ENCODE measurements around the gene CFAP57.
A peak's percentile ranks its signal among the peaks of the same experiment; 100 is the strongest.
"Not testable (repeated sequence)": the region's sequence is repeated elsewhere in the genome, so short reads cannot be mapped to it uniquely, and the experiment has no call there.

CFAP57 gene

GRCh38 chr1:43171876-43172526 is at the start of gene CFAP57, which contains the start of gene EBNA1BP2:
Gene CFAP57 (plus strand): TSS chr1:43172330. CDS start chr1:43172754, 424 bp downstream.
Gene EBNA1BP2 (minus strand): TSS chr1:43172290. CDS start chr1:43172118, 172 bp downstream.
- peak; percentile 97 for DNase-seq

- DNase-seq: no peak
Observed at GRCh38 chr1:43123031-43123430, 49.1 kb upstream of the CFAP57 start.

GRCh38 chr1:43128816-43129215 is 43.3 kb upstream of the CFAP57 start:
- no peak for DNase-seq

GRCh38 chr1:43129426-43129825 is 42.7 kb upstream of the CFAP57 start:
- no peak for DNase-seq

- DNase-seq: no peak
Observed at GRCh38 chr1:43134068-43134467, 38.1 kb upstream of the CFAP57 start.

- no peak for DNase-seq
Observed at GRCh38 chr1:43134640-43135039, 37.5 kb upstream of the CFAP57 start.

- no peak for DNase-seq
Observed at GRCh38 chr1:43135857-43136781, 36.0 kb upstream of the CFAP57 start.

- DNase-seq: no peak
Observed at GRCh38 chr1:43137445-43138052, 34.6 kb upstream of the CFAP57 start.

- DNase-seq: not testable (repeated sequence)
Observed at GRCh38 chr1:43139295-43139694, 32.8 kb upstream of the CFAP57 start.

GRCh38 chr1:43140010-43140409 is 32.1 kb upstream of the CFAP57 start:
- DNase-seq: no peak

GRCh38 chr1:43140583-43140982 is 31.5 kb upstream of the CFAP57 start:
- DNase-seq: no peak

GRCh38 chr1:43143441-43143888 is 28.7 kb upstream of the CFAP57 start:
- DNase-seq: no peak

- no peak for DNase-seq
Observed at GRCh38 chr1:43144237-43144636, 27.9 kb upstream of the CFAP57 start.

- DNase-seq: peak; percentile 71
Observed at GRCh38 chr1:43147625-43148327, 24.4 kb upstream of the CFAP57 start.

GRCh38 chr1:43149889-43150288 is 22.2 kb upstream of the CFAP57 start:
- no peak for DNase-seq

- DNase-seq: no peak
Observed at GRCh38 chr1:43152866-43153265, 19.3 kb upstream of the CFAP57 start.

GRCh38 chr1:43153443-43153842 is 18.7 kb upstream of the CFAP57 start:
- no peak for DNase-seq

GRCh38 chr1:43156026-43156425 is 16.1 kb upstream of the CFAP57 start:
- no peak for DNase-seq

- no peak for DNase-seq
Observed at GRCh38 chr1:43165162-43165561, 7.0 kb upstream of the CFAP57 start.

GRCh38 chr1:43165765-43166164 is 6.4 kb upstream of the CFAP57 start:
- no peak for DNase-seq

GRCh38 chr1:43171312-43171875 is 736 bp upstream of the CFAP57 start:
- DNase-seq: no peak

- DNase-seq: no peak
Observed at GRCh38 chr1:43172527-43172972, 420 bp downstream of the CFAP57 start.

All from activated CD8-positive, alpha-beta memory T cell treated with anti-CD3 and anti-CD28 coated beads for 24 hours (primary cell).